HEK293 (cell line): Measurements from ENCODE around the gene MFGE8.

Experiments used
- CTCF ChIA-PET: fragments of 350-600 bp; formaldehyde crosslinking; extraction: SDS; loops from one replicate; lab custom pipeline; 2021; ENCODE audit warnings: antibody characterized with exemption; lab: Yijun Ruan, JAX
- POLR2A ChIA-PET: fragments of 300-600 bp; formaldehyde crosslinking; extraction: SDS; loops from one replicate; lab custom pipeline; 2020; ENCODE audit warnings: antibody characterized with exemption, inconsistent platforms; lab: Yijun Ruan, JAX
- H3K27ac ChIP-seq: fragments of 200-500 bp; sonication (Bioruptor generic); 2 replicates; pipeline ENCODE4 v1.5.1; 2014; ENCODE audit warnings: low read depth, low read length, control low read depth, inconsistent platforms; ENCODE audit errors: extremely low read depth
- H3K36me3 ChIP-seq, 2 experiments: fragments of 200-500 bp in 1 of 2; sonication (Bioruptor generic) in 1 of 2; 1 replicate in 1 of 2; 2 replicates in 1 of 2; pipeline ENCODE4 v1.5.1; 2014 to 2017; ENCODE audit warnings: inconsistent platforms in 2 of 2, low read length in 2 of 2; ENCODE audit not compliant: control insufficient read depth in 2 of 2, insufficient read depth in 1 of 2
- H3K4me1 ChIP-seq: fragments of 200-500 bp; sonication (Bioruptor generic); 2 replicates; pipeline ENCODE4 v1.5.1; 2014; ENCODE audit warnings: mild to moderate bottlenecking, low read length, inconsistent platforms; ENCODE audit not compliant: control insufficient read depth, insufficient read depth
- H3K4me3 ChIP-seq: 2 replicates; pipeline ENCODE4 v1.5.1; 2011; ENCODE audit warnings: low read depth, mild to moderate bottlenecking, control low read depth, low read length, moderate library complexity
- H3K9me3 ChIP-seq: fragments of 200-500 bp; sonication (Bioruptor generic); 2 replicates; pipeline ENCODE4 v1.5.1; 2014; ENCODE audit warnings: low read depth, low read length, inconsistent platforms; ENCODE audit not compliant: control insufficient read depth, insufficient read depth
- BCL11B ChIP-seq: fragments of 450-650 bp; formaldehyde crosslinking; IDR thresholded peaks from 2 replicates; pipeline ENCODE4 v1.5.1; 2016; ENCODE audit warnings: low read depth, missing biosample characterization, missing genetic modification characterization
- CTCF ChIP-seq: fragments of 450-650 bp; formaldehyde crosslinking; IDR thresholded peaks from 2 replicates; pipeline ENCODE4 v1.5.1; 2016; ENCODE audit warnings: missing biosample characterization, missing genetic modification characterization
- EGR2 ChIP-seq: fragments of 450-650 bp; formaldehyde crosslinking; IDR thresholded peaks from 2 replicates; pipeline ENCODE4 v1.5.1; 2016; ENCODE audit warnings: low read depth, missing biosample characterization, missing genetic modification characterization
- ELK4 ChIP-seq: IDR thresholded peaks from 2 replicates; pipeline ENCODE4 v1.6.1; 2011; ENCODE audit warnings: mild to moderate bottlenecking, low read depth, low read length, borderline replicate concordance
- KLF16 ChIP-seq: fragments of 450-650 bp; formaldehyde crosslinking; IDR thresholded peaks from 2 replicates; pipeline ENCODE4 v1.5.1; 2017; ENCODE audit warnings: missing biosample characterization, missing genetic modification characterization
- PATZ1 ChIP-seq: fragments of 450-650 bp; formaldehyde crosslinking; IDR thresholded peaks from 2 replicates; pipeline ENCODE4 v1.5.1; 2016; ENCODE audit warnings: missing biosample characterization, missing genetic modification characterization
- PRDM4 ChIP-seq: fragments of 450-650 bp; formaldehyde crosslinking; IDR thresholded peaks from 2 replicates; pipeline ENCODE4 v1.5.1; 2017; ENCODE audit warnings: missing biosample characterization, missing genetic modification characterization
- RBAK ChIP-seq: fragments of 450-650 bp; formaldehyde crosslinking; IDR thresholded peaks from 2 replicates; pipeline ENCODE4 v1.5.1; 2016; ENCODE audit warnings: missing biosample characterization, missing genetic modification characterization
- SP2 ChIP-seq: fragments of 450-650 bp; formaldehyde crosslinking; IDR thresholded peaks from 2 replicates; pipeline ENCODE4 v1.5.1; 2016; ENCODE audit warnings: missing biosample characterization, missing genetic modification characterization
- ZBTB20 ChIP-seq: fragments of 450-650 bp; formaldehyde crosslinking; IDR thresholded peaks from 2 replicates; pipeline ENCODE4 v1.5.1; 2016; ENCODE audit warnings: missing biosample characterization, missing genetic modification characterization
- ZBTB49 ChIP-seq: fragments of 450-650 bp; formaldehyde crosslinking; IDR thresholded peaks from 2 replicates; pipeline ENCODE4 v1.5.1; 2016; ENCODE audit warnings: missing biosample characterization, missing genetic modification characterization, low read depth
- ZIC2 ChIP-seq: fragments of 450-650 bp; formaldehyde crosslinking; IDR thresholded peaks from 2 replicates; pipeline ENCODE4 v1.5.1; 2016; ENCODE audit warnings: missing biosample characterization, missing genetic modification characterization
- ZNF2 ChIP-seq: fragments of 450-650 bp; formaldehyde crosslinking; IDR thresholded peaks from 2 replicates; pipeline ENCODE4 v1.5.1; 2016; ENCODE audit warnings: missing biosample characterization, missing genetic modification characterization
- ZNF266 ChIP-seq: fragments of 450-650 bp; formaldehyde crosslinking; IDR thresholded peaks from 2 replicates; pipeline ENCODE4 v1.5.1; 2016; ENCODE audit warnings: missing biosample characterization, missing genetic modification characterization, low read depth
- ZNF292 ChIP-seq: fragments of 450-650 bp; formaldehyde crosslinking; IDR thresholded peaks from 2 replicates; pipeline ENCODE4 v1.5.1; 2016; ENCODE audit warnings: low read depth, missing biosample characterization, missing genetic modification characterization, borderline replicate concordance
- ZNF341 ChIP-seq: fragments of 450-650 bp; formaldehyde crosslinking; IDR thresholded peaks from 2 replicates; pipeline ENCODE4; 2016; ENCODE audit warnings: low read depth, missing biosample characterization, missing genetic modification characterization
- ZNF366 ChIP-seq: fragments of 450-650 bp; formaldehyde crosslinking; conservative IDR thresholded peaks from 2 replicates; pipeline ENCODE4 v1.5.1; 2016; ENCODE audit warnings: missing biosample characterization, missing genetic modification characterization
- ZNF654 ChIP-seq: fragments of 450-650 bp; formaldehyde crosslinking; IDR thresholded peaks from 2 replicates; pipeline ENCODE4 v1.5.1; 2016; ENCODE audit warnings: low read depth, missing biosample characterization, missing genetic modification characterization
- ZNF747 ChIP-seq: fragments of 450-650 bp; formaldehyde crosslinking; IDR thresholded peaks from 2 replicates; pipeline ENCODE4 v1.5.1; 2016; ENCODE audit warnings: missing biosample characterization, missing genetic modification characterization
- ZNF791 ChIP-seq: fragments of 450-650 bp; formaldehyde crosslinking; IDR thresholded peaks from 2 replicates; pipeline ENCODE4 v1.5.1; 2016; ENCODE audit warnings: missing biosample characterization, missing genetic modification characterization
- ZSCAN30 ChIP-seq: fragments of 450-650 bp; IDR thresholded peaks from 2 replicates; pipeline ENCODE4 v1.5.1; 2018; ENCODE audit warnings: missing biosample characterization, mild to moderate bottlenecking, missing genetic modification characterization, moderate library complexity

The MFGE8 gene

GRCh38 chr15:88878720-88879184, 34.4 kb downstream of the MFGE8 start:
- TF ChIP-seq ZNF266 (tag by site-specific recombination) (peak; percentile 9; the same call in 1 of the 2 replicates), CTCF (tag by site-specific recombination) (peak; percentile 91), ZNF341 (tag by site-specific recombination) (peak; percentile 76), ZNF747 (tag by site-specific recombination) (no peak), SP2 (tag by site-specific recombination) (no peak), ZNF791 (tag by site-specific recombination) (no peak)
- POLR2A ChIA-PET: interaction anchor here (0.9 to 1.3 kb wide), 2 partner anchors 14 to 33 kb away, joined by 3 read pairs; no protein-coding TSS in a partner anchor
- no peak overlapping the region for H3K27ac ChIP-seq
- no peaks in the 10 kb centered on the region for H3K4me1 ChIP-seq
- no peaks in the 10 kb centered on the region for H3K9me3 ChIP-seq
- CTCF ChIA-PET: interaction anchor here (0.5 to 4.9 kb wide), 48 partner anchors 9 to 407 kb away, joined by 3 to 38 read pairs (median 4); partner anchors contain the start of gene HAPLN3
- no peak overlapping the region for H3K4me3 ChIP-seq
- H3K36me3 ChIP-seq: peaks cover 0 to 15% of the 10 kb centered on the region in 2 experiments; a peak in 2 of 3 replicates

GRCh38 chr15:88877906-88878305, 35.3 kb downstream of the MFGE8 start:
- Histone ChIP-seq H3K4me1 (no peaks in the 10 kb centered on the region), H3K27ac (no peak overlapping the region), H3K9me3 (no peaks in the 10 kb centered on the region)
- CTCF ChIA-PET: interaction anchor here (0.7 to 4.9 kb wide), 29 partner anchors 8 to 329 kb away, joined by 3 to 38 read pairs (median 6); no protein-coding TSS in a partner anchor
- TF ChIP-seq ZNF292 (tag by site-specific recombination): no peak
- TF ChIP-seq KLF16: no peak
- no peak for TF ChIP-seq ZNF654 (tag by site-specific recombination)
- no peak for TF ChIP-seq PRDM4 (tag by site-specific recombination)
- TF ChIP-seq RBAK: no peak
- TF ChIP-seq ZIC2 (tag by site-specific recombination): no peak
- TF ChIP-seq EGR2 (tag by site-specific recombination): no peak
- TF ChIP-seq ELK4: no peak
- TF ChIP-seq, all 188 proteins: peak for 0
- POLR2A ChIA-PET: interaction anchor here (0.6 to 0.9 kb wide), 2 partner anchors 34 to 131 kb away, joined by 3 read pairs; no protein-coding TSS in a partner anchor
- Histone ChIP-seq H3K36me3 (peaks cover 0 to 15% of the 10 kb centered on the region in 2 experiments; a peak in 1 of 3 replicates), H3K4me3 (no peak overlapping the region)

- H3K4me3 ChIP-seq: no peak overlapping the region
- no peak overlapping the region for H3K27ac ChIP-seq
- ChIA-PET CTCF (interaction anchor here (1.1 to 4.9 kb wide), 8 partner anchors 10 to 298 kb away, joined by 3 to 38 read pairs (median 10); no protein-coding TSS in a partner anchor), POLR2A (no interaction called here)
- H3K9me3 ChIP-seq: no peaks in the 10 kb centered on the region
- H3K36me3 ChIP-seq: peaks cover 0 to 15% of the 10 kb centered on the region in 2 experiments; a peak in 1 of 3 replicates
- H3K4me1 ChIP-seq: no peaks in the 10 kb centered on the region
- TF ChIP-seq PATZ1 (tag by site-specific recombination) (no peak), ZSCAN30 (no peak), ZNF747 (tag by site-specific recombination) (no peak), KLF16 (no peak), BCL11B (tag by site-specific recombination) (no peak), ZNF366 (no peak), ZNF2 (tag by site-specific recombination) (no peak), ZBTB20 (tag by site-specific recombination) (no peak), ZBTB49 (tag by site-specific recombination) (no peak)
Observed at GRCh38 chr15:88877415-88877814, 35.8 kb downstream of the MFGE8 start.
